K562 (cell line): ENCODE measurements around the gene ZNF622. TPM values are rescaled to one million over a fixed set of nuclear protein-coding genes. Genes with fewer than 3 reads are reported as not detected.

ENCODE experiments used
- ASH1L ChIP-seq: fragments of 450-650 bp; IDR thresholded peaks from 2 replicates; pipeline ENCODE4 v1.6.1; 2018; ENCODE audit warnings: borderline replicate concordance, mild to moderate bottlenecking, low read depth; ENCODE audit not compliant: partially characterized antibody
- CBX2 ChIP-seq: fragments of 200-600 bp; sonication (generic); IDR thresholded peaks from one replicate; pipeline ENCODE4 v1.6.1; 2012; ENCODE audit warnings: mild to moderate bottlenecking, low read length, inconsistent platforms; ENCODE audit not compliant: insufficient read depth, poor library complexity, severe bottlenecking
- ELF1 ChIP-seq: fragments of 200-800 bp; sonication (Bioruptor generic); IDR thresholded peaks from 2 replicates; pipeline ENCODE4 v1.6.1; 2016; ENCODE audit warnings: missing genetic modification characterization, missing compliant biosample characterization
- FOXJ3 ChIP-seq: sonication (generic); formaldehyde crosslinking; IDR thresholded peaks from 2 replicates; pipeline ENCODE4 v1.4.0; 2020; ENCODE audit warnings: mild to moderate bottlenecking, missing genetic modification reagents
- HDAC1 ChIP-seq, 2 experiments: fragments of 450-650 bp; IDR thresholded peaks; 2 replicates each; pipeline ENCODE4 v1.6.1; 2016 to 2017; ENCODE audit warnings: inconsistent platforms in 1 of 2, mild to moderate bottlenecking in 1 of 2, moderate library complexity in 1 of 2
- HNRNPL ChIP-seq: fragments of 200-400 bp; formaldehyde crosslinking; IDR thresholded peaks from 2 replicates; pipeline ENCODE4 v1.6.1; 2017; ENCODE audit warnings: low read depth, mild to moderate bottlenecking, low read length
- POLR2AphosphoS2 ChIP-seq: IDR thresholded peaks from 2 replicates; pipeline ENCODE4 v1.6.1; 2012; ENCODE audit warnings: low read length, improper control_type of control experiment
- RBM15 ChIP-seq: fragments of 200-400 bp; formaldehyde crosslinking; IDR thresholded peaks from 2 replicates; pipeline ENCODE4 v1.6.1; 2018; ENCODE audit warnings: mild to moderate bottlenecking, low read length, moderate library complexity; ENCODE audit not compliant: insufficient read depth
- RFX1 ChIP-seq: fragments of 450-650 bp; IDR thresholded peaks from 2 replicates; pipeline ENCODE4 v1.6.1; 2016; ENCODE audit warnings: mild to moderate bottlenecking, moderate library complexity
- SRSF9 ChIP-seq: fragments of 200-400 bp; formaldehyde crosslinking; IDR thresholded peaks from 2 replicates; pipeline ENCODE4 v1.6.1; 2017; ENCODE audit warnings: low read depth, low read length, borderline replicate concordance
- ZNF780A ChIP-seq: fragments of 250-450 bp; sonication (Bioruptor Pico); IDR thresholded peaks from 2 replicates; pipeline ENCODE4 v1.5.0; 2021; ENCODE audit warnings: mild to moderate bottlenecking
- polyA plus RNA-seq, 8 experiments: library from polyadenylated mRNA; depleted of rRNA in 4 of 8; stranded (reverse) in 5 of 8; unstranded in 3 of 8; fragments of >200 nt; fragmentation: Nextera tagmentation in 2 of 8; fragmentation: Illumina TruSeq in 1 of 8; extraction: Ambion mirVana in 2 of 8; extraction: Trizol in 1 of 8; gene quantifications; 2 replicates each; pipeline versions ENCODE4 v1.2.1 to v1.2.3, GENCODE V29; 2011 to 2014; ENCODE audit warnings: inconsistent platforms in 1 of 8, missing spikeins in 1 of 8
- total RNA-seq, 7 experiments: library from RNA; depleted of rRNA in 6 of 7; stranded (reverse); fragments of >200 nt in 6 of 7; fragmentation: Illumina TruSeq in 2 of 7; extraction: Trizol in 2 of 7; gene quantifications; 2 replicates each; pipeline versions ENCODE4 v1.2.1 to v1.2.3, GENCODE V29; 2011 to 2021; ENCODE audit warnings: low replicate concordance in 1 of 7
- TF ChIP-seq, protein P1 (sequence below), 2 experiments: fragments of 450-650 bp in 1 of 2; sonication (generic) in 1 of 2; formaldehyde crosslinking in 1 of 2; IDR thresholded peaks; 2 replicates each; pipeline versions ENCODE4 v1.7.1 to v1.9.0; 2016 to 2022; ENCODE audit warnings: inconsistent platforms in 1 of 2, mild to moderate bottlenecking in 1 of 2, missing genetic modification reagents in 1 of 2
- TF ChIP-seq, protein P2 (sequence below): sonication (generic); formaldehyde crosslinking; IDR thresholded peaks from 2 replicates; pipeline ENCODE4 v1.8.0; 2022; ENCODE audit warnings: mild to moderate bottlenecking, missing genetic modification reagents
- TF ChIP-seq, protein P3 (sequence below): sonication (generic); formaldehyde crosslinking; IDR thresholded peaks from 2 replicates; pipeline ENCODE4 v1.8.1; 2023; ENCODE audit warnings: mild to moderate bottlenecking, missing genetic modification reagents

Gene ZNF622
- total and polyA plus RNA-seq, 9 of the 15 experiments (the other 6 are each of a cell fraction or from before 2014, with no cell fraction given), result 9.6 to 51.5 (median 32.3) TPM

DNA sequence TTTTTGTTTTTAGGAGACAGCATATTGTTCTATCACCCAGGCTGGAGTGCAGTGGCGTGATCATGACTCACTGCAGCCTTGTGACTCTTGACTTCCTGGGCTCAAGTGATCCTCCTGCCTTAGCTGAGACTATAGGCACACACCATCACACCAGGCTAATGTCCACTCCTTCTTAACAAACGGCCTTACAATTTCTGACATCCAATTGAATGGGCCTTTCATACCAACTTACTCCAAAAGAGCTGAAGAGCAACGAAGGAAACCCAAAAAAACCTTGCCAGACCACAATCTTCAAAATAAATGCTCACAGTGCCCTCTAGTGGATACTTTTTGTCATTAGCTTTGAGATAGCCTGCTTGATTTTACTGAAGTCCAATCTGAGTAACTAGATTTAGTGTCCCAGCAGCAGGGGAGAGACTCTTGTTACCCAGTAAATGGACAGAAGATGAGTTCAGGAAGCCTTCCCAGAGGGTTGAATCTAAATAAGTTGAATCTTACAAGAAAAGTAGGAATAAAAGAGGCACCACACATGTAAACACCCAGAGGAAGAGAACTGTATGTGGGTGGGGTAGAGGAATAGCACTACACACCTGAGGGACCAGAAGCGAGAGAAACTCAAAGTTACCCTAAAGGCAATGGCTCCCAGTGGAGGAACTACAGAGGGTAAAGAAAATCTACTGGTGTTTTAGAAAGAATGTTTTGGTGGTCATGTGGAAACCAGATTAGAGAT lies 9.3 kb downstream of the ZNF622 start (continued):
- TF ChIP-seq FOXJ3 (CRISPR knock-in tag) (no peak), POLR2AphosphoS2 (no peak), RBM15 (no peak), HNRNPL (no peak), CBX2 (no peak), ZNF780A (CRISPR knock-in tag) (no peak), SRSF9 (no peak), ASH1L (no peak), RFX1 (no peak), HDAC1 (IDR thresholded peaks at IDR 0.05) (no peak), ELF1 (tag) (no peak)
- TF ChIP-seq, protein P1, sequence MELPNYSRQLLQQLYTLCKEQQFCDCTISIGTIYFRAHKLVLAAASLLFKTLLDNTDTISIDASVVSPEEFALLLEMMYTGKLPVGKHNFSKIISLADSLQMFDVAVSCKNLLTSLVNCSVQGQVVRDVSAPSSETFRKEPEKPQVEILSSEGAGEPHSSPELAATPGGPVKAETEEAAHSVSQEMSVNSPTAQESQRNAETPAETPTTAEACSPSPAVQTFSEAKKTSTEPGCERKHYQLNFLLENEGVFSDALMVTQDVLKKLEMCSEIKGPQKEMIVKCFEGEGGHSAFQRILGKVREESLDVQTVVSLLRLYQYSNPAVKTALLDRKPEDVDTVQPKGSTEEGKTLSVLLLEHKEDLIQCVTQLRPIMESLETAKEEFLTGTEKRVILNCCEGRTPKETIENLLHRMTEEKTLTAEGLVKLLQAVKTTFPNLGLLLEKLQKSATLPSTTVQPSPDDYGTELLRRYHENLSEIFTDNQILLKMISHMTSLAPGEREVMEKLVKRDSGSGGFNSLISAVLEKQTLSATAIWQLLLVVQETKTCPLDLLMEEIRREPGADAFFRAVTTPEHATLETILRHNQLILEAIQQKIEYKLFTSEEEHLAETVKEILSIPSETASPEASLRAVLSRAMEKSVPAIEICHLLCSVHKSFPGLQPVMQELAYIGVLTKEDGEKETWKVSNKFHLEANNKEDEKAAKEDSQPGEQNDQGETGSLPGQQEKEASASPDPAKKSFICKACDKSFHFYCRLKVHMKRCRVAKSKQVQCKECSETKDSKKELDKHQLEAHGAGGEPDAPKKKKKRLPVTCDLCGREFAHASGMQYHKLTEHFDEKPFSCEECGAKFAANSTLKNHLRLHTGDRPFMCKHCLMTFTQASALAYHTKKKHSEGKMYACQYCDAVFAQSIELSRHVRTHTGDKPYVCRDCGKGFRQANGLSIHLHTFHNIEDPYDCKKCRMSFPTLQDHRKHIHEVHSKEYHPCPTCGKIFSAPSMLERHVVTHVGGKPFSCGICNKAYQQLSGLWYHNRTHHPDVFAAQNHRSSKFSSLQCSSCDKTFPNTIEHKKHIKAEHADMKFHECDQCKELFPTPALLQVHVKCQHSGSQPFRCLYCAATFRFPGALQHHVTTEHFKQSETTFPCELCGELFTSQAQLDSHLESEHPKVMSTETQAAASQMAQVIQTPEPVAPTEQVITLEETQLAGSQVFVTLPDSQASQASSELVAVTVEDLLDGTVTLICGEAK (IDR thresholded peaks at IDR 0.05), result no peak
- TF ChIP-seq, protein P1 (CRISPR knock-in tag; IDR thresholded peaks at IDR 0.05), result no peak
- TF ChIP-seq, protein P2, sequence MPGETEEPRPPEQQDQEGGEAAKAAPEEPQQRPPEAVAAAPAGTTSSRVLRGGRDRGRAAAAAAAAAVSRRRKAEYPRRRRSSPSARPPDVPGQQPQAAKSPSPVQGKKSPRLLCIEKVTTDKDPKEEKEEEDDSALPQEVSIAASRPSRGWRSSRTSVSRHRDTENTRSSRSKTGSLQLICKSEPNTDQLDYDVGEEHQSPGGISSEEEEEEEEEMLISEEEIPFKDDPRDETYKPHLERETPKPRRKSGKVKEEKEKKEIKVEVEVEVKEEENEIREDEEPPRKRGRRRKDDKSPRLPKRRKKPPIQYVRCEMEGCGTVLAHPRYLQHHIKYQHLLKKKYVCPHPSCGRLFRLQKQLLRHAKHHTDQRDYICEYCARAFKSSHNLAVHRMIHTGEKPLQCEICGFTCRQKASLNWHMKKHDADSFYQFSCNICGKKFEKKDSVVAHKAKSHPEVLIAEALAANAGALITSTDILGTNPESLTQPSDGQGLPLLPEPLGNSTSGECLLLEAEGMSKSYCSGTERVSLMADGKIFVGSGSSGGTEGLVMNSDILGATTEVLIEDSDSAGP (CRISPR knock-in tag), result no peak
- TF ChIP-seq, protein P3, sequence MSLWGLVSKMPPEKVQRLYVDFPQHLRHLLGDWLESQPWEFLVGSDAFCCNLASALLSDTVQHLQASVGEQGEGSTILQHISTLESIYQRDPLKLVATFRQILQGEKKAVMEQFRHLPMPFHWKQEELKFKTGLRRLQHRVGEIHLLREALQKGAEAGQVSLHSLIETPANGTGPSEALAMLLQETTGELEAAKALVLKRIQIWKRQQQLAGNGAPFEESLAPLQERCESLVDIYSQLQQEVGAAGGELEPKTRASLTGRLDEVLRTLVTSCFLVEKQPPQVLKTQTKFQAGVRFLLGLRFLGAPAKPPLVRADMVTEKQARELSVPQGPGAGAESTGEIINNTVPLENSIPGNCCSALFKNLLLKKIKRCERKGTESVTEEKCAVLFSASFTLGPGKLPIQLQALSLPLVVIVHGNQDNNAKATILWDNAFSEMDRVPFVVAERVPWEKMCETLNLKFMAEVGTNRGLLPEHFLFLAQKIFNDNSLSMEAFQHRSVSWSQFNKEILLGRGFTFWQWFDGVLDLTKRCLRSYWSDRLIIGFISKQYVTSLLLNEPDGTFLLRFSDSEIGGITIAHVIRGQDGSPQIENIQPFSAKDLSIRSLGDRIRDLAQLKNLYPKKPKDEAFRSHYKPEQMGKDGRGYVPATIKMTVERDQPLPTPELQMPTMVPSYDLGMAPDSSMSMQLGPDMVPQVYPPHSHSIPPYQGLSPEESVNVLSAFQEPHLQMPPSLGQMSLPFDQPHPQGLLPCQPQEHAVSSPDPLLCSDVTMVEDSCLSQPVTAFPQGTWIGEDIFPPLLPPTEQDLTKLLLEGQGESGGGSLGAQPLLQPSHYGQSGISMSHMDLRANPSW (CRISPR knock-in tag), result no peak
